Breast epithelium (tissue), 4 donors: ENCODE results near the gene PHC2. TPM values are rescaled to one million over a fixed set of nuclear protein-coding genes. Genes with fewer than 3 reads are reported as not detected.

Experiments
- DNase-seq, 2 donors: peaks; one replicate each; pipeline ENCODE4 v3.0.0-alpha.2; 2019; ENCODE audit warnings: low spot score in 2 of 2
- H3K27ac ChIP-seq, 2 donors: fragments of 200-600 bp; sonication (generic) in 1 of 2; one replicate each; pipeline ENCODE4 v1.5.1; 2016 to 2019; ENCODE audit warnings: mild to moderate bottlenecking in 1 of 2
- H3K27me3 ChIP-seq, 2 donors: fragments of 200-600 bp; sonication (generic) in 1 of 2; one replicate each; pipeline versions ENCODE4 v1.5.1 to v1.6.0; 2017 to 2019; ENCODE audit warnings: control low read depth in 1 of 2, mild to moderate bottlenecking in 1 of 2
- H3K36me3 ChIP-seq: fragments of 200-600 bp; one replicate; pipeline ENCODE4 v1.5.1; 2019
- H3K4me1 ChIP-seq, 2 donors: fragments of 200-600 bp; sonication (generic); one replicate each; pipeline ENCODE4 v1.5.1; 2016 to 2019; ENCODE audit warnings: control low read depth in 1 of 2
- H3K4me3 ChIP-seq, 3 donors: fragments of 200-600 bp; sonication (generic); 1 replicate in 2 of 3; 2 replicates in 1 of 3; pipeline ENCODE4 v1.5.1; 2016 to 2019; ENCODE audit warnings: mild to moderate bottlenecking in 3 of 3, moderate library complexity in 2 of 3
- H3K9me3 ChIP-seq, 2 donors: fragments of 200-600 bp; sonication (generic) in 1 of 2; one replicate each; pipeline ENCODE4 v1.5.1; 2016 to 2019; ENCODE audit warnings: control low read depth in 1 of 2
- CTCF ChIP-seq, 3 donors: fragments of 450-650 bp; IDR thresholded peaks; one replicate each; pipeline ENCODE4 v1.5.1; 2016 to 2017; ENCODE audit warnings: antibody characterized with exemption in 3 of 3, mild to moderate bottlenecking in 3 of 3, moderate library complexity in 3 of 3
- POLR2A ChIP-seq: fragments of 450-650 bp; IDR thresholded peaks from one replicate; pipeline ENCODE4 v1.6.1; 2016; ENCODE audit warnings: antibody characterized with exemption, mild to moderate bottlenecking, moderate library complexity
- POLR2AphosphoS5 ChIP-seq, 3 donors: sonication (generic); formaldehyde crosslinking; IDR thresholded peaks; one replicate each; pipeline ENCODE4 v1.6.1; 2017; ENCODE audit warnings: antibody characterized with exemption in 3 of 3
- intact Hi-C: fragments of 100-400 bp; cut with DNase I; formaldehyde crosslinking; loops from one replicate; pipeline ENCODE4 v1.15.1; 2023; ENCODE audit warnings: low total_unique reads
- total RNA-seq, 3 donors: library from RNA; depleted of rRNA; stranded (reverse); fragments of >200 nt; gene quantifications; one replicate each; pipeline ENCODE4 v1.1.0, GENCODE V29; 2016

PHC2 gene
- total RNA-seq, 3 donors from 2014 or later: 103 to 214 (median 134) TPM

DNA sequence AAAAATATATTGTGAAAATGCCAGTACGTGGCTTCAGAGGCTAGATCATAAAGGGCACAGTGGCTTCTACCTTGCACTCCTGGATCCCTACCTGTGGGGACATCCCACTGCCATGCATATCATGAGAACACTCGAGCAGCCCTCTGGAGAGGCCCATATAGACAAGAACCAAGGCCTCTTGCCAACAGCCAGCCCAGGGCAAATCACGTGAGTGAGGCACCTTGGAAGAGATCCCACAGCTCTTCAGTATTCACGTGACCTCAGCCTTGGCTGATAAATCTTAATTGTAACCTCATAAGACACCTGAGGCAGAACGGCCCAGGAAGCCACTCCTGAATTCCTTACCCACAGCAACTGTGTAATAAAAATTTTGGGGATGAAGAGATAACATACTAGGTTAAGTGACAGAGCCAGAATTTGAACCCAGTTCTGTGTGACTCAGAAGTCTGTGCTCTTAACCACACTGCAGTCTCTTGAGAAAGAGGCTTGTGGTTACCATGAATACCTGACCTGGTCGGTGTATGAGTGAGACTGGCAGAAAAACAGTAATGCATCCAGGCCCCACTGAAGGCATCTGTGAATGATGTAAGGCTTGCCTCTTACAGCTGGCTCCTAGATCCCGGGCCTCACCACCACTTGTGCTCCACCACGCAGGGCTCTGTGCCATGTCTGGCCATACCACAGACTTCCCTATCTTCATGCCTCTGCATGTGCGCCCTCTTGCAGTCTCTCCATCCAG, 103.1 kb downstream of the PHC2 start:
- H3K27ac ChIP-seq: peak overlapping the region; percentile 54 to 57
- no peak overlapping the region for H3K4me3 ChIP-seq
- no peak for TF ChIP-seq CTCF (IDR thresholded peaks at IDR 0.05)
- no peak for TF ChIP-seq POLR2AphosphoS5 (IDR thresholded peaks at IDR 0.05)
- no peak for TF ChIP-seq POLR2A
- H3K9me3 ChIP-seq: no peaks in the 10 kb centered on the region
- peaks cover 4 to 19% of the 10 kb centered on the region in 2 donors for H3K4me1 ChIP-seq
- intact Hi-C loops: loop anchor here (2.0 kb wide), 1 partner anchor 71 kb away; the partner anchor contains the start of gene ZNF362
- H3K27me3 ChIP-seq: no peaks in the 10 kb centered on the region
- peak in 1 of 2 donors; percentile 53 for DNase-seq
- H3K36me3 ChIP-seq: peaks cover 21% of the 10 kb centered on the region

- intact Hi-C loops: loop anchor here (2.0 kb wide), 1 partner anchor 70 kb away; the partner anchor contains the start of gene ZNF362
- TF ChIP-seq CTCF (IDR thresholded peaks at IDR 0.05): no peak
- no peak for TF ChIP-seq POLR2A
- peak in 1 of 3 donors; percentile 72 for TF ChIP-seq POLR2AphosphoS5 (IDR thresholded peaks at IDR 0.05)
- Histone ChIP-seq H3K36me3 (peaks cover 21% of the 10 kb centered on the region), H3K4me1 (peaks cover 0 to 9% of the 10 kb centered on the region in 2 donors), H3K27ac (peak overlapping the region; percentile 57 to 73), H3K9me3 (no peaks in the 10 kb centered on the region), H3K4me3 (no peak overlapping the region), H3K27me3 (no peaks in the 10 kb centered on the region)
- peak in 1 of 2 donors; percentile 19 for DNase-seq
These were observed 104.1 kb downstream of the PHC2 start for GRCh38 chr1:33326785-33327184.

DNA sequence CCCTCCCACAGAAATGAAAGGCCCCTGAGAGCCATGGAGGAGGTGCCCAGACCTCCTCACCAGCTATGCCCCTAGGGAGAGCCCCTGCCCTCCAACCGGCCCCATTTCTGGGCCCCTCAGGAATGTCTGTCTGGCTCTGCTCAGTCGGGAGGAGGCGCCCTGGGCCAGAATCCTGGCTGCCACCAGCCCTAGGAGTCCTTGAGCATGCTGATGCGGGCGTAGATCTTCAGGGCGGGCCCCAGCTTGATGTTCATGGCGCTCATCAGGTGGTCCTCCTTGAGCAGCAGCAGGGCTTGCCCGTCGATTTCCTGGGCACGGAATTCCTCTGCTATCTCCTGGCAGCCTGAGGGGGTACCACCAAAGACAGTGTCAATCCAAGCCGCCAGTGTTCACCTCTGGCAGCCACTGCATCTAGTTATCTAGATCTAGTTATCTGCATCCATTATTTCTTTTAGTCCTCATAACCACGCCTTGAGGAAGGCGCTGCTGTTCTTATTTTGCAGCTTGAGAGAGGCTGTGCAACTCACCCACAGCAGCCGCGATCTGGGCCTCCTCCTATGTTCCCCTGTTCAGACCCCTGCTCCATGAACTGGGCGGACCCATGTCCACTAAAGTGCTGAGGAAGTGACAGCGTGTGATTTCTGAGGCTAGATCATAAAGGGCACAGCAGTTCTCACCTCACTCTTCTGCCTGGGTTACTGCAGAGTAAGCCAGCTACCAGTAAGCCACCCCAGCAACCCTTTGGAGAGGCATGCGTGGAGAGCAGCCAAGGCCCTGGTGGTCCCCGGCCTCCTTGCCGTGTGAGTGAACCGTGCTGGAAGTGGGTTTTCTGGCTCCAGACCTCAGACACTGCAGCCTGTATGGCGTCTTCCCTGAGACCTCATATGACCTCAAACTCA, 106.0 kb downstream of the PHC2 start:
- no peak for DNase-seq
- peaks cover 0 to 8% of the 10 kb centered on the region in 2 donors for H3K4me1 ChIP-seq
- peak overlapping the region; percentile 18 to 61 for H3K27ac ChIP-seq
- no peaks in the 10 kb centered on the region for H3K27me3 ChIP-seq
- H3K4me3 ChIP-seq: no peak overlapping the region
- intact Hi-C loops: no loop called here
- no peaks in the 10 kb centered on the region for H3K9me3 ChIP-seq
- peaks cover 18% of the 10 kb centered on the region for H3K36me3 ChIP-seq
- TF ChIP-seq POLR2AphosphoS5 (IDR thresholded peaks at IDR 0.05): no peak
- no peak for TF ChIP-seq POLR2A
- TF ChIP-seq CTCF (IDR thresholded peaks at IDR 0.05): no peak

GRCh38 chr1:33323663-33324477, 107.0 kb downstream of the PHC2 start:
- Histone ChIP-seq H3K4me3 (no peak overlapping the region), H3K4me1 (peaks cover 0 to 6% of the 10 kb centered on the region in 2 donors), H3K27ac (peak overlapping the region; percentile 18 to 61), H3K9me3 (no peaks in the 10 kb centered on the region), H3K27me3 (no peaks in the 10 kb centered on the region), H3K36me3 (peaks cover 16% of the 10 kb centered on the region)
- no peak for DNase-seq
- intact Hi-C loops: no loop called here
- TF ChIP-seq CTCF (IDR thresholded peaks at IDR 0.05): no peak
- TF ChIP-seq POLR2A: no peak
- TF ChIP-seq POLR2AphosphoS5 (IDR thresholded peaks at IDR 0.05): no peak
